Measurements from ENCODE around the gene SLAMF6.

- TF ChIP-seq CTCF (IDR thresholded peaks at IDR 0.05), result no peak
- TF ChIP-seq POLR2A (IDR thresholded peaks at IDR 0.05), result no peak
These were observed 14.9 kb upstream of the SLAMF6 start for GRCh38 chr1:160537714-160538665.

All from testis (tissue), 2 donors.